PC-9 (cell line): ENCODE measurements around the gene CTIF.

Source experiments
- EZH2 ChIP-seq: fragments of 200-600 bp; sonication (generic); IDR thresholded peaks from 2 replicates; pipeline ENCODE4 v1.8.0; 2017; ENCODE audit warnings: antibody characterized with exemption, low read depth
- TF ChIP-seq, protein P1 (sequence below): fragments of 200-600 bp; sonication (generic); conservative IDR thresholded peaks from 2 replicates; pipeline ENCODE4 v1.6.1; 2017; ENCODE audit warnings: mixed run types, antibody characterized with exemption, mild to moderate bottlenecking, moderate library complexity

- TF ChIP-seq, protein P1, sequence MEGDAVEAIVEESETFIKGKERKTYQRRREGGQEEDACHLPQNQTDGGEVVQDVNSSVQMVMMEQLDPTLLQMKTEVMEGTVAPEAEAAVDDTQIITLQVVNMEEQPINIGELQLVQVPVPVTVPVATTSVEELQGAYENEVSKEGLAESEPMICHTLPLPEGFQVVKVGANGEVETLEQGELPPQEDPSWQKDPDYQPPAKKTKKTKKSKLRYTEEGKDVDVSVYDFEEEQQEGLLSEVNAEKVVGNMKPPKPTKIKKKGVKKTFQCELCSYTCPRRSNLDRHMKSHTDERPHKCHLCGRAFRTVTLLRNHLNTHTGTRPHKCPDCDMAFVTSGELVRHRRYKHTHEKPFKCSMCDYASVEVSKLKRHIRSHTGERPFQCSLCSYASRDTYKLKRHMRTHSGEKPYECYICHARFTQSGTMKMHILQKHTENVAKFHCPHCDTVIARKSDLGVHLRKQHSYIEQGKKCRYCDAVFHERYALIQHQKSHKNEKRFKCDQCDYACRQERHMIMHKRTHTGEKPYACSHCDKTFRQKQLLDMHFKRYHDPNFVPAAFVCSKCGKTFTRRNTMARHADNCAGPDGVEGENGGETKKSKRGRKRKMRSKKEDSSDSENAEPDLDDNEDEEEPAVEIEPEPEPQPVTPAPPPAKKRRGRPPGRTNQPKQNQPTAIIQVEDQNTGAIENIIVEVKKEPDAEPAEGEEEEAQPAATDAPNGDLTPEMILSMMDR: no peak
- no peak for TF ChIP-seq EZH2
Measured at GRCh38 chr18:48900469-48900868, 361.6 kb downstream of the CTIF start.
